Endodermal cell (in vitro differentiated cells): Measurements from ENCODE around the gene GNAO1. TPM values are rescaled to one million over a fixed set of nuclear protein-coding genes. Genes with fewer than 3 reads are reported as not detected.

Experiments
- DNase-seq: peaks from one replicate; pipeline ENCODE4 v3.0.0-alpha.2; 2017
- H3K27ac ChIP-seq: 2 replicates; pipeline ENCODE4 v1.5.1; 2013; ENCODE audit warnings: mild to moderate bottlenecking, low read depth, low read length, moderate library complexity
- H3K27me3 ChIP-seq: 2 replicates; pipeline ENCODE4 v1.6.1; 2013; ENCODE audit warnings: mild to moderate bottlenecking, low read length, moderate library complexity; ENCODE audit not compliant: insufficient read depth, control insufficient read depth, poor library complexity, severe bottlenecking
- H3K36me3 ChIP-seq: 2 replicates; pipeline ENCODE4 v1.7.0; 2013; ENCODE audit warnings: mild to moderate bottlenecking, low read length, moderate library complexity; ENCODE audit not compliant: control insufficient read depth, insufficient read depth
- H3K4me1 ChIP-seq: one replicate; pipeline ENCODE4 v1.7.0; 2013; ENCODE audit warnings: low read length; ENCODE audit not compliant: control insufficient read depth, insufficient read depth
- H3K4me3 ChIP-seq: 2 replicates; pipeline ENCODE4 v1.5.1; 2013; ENCODE audit warnings: mild to moderate bottlenecking, low read length, moderate library complexity
- H3K9ac ChIP-seq: 2 replicates; pipeline ENCODE4 v1.6.1; 2013; ENCODE audit warnings: mild to moderate bottlenecking, low read length, moderate library complexity; ENCODE audit not compliant: poor library complexity, severe bottlenecking; ENCODE audit errors: extremely low read depth
- H3K9me3 ChIP-seq: 2 replicates; pipeline ENCODE4 v1.6.1; 2013; ENCODE audit warnings: mild to moderate bottlenecking, low read length, moderate library complexity; ENCODE audit not compliant: control insufficient read depth
- H3K27ac Mint-ChIP-seq: 2 replicates; pipeline ENCODE4 v1.8.0; 2020; ENCODE audit warnings: mixed read lengths
- H3K27me3 Mint-ChIP-seq: 2 replicates; pipeline ENCODE4 v1.8.0; 2021; ENCODE audit warnings: mild to moderate bottlenecking, mixed read lengths; ENCODE audit not compliant: insufficient read depth
- H3K36me3 Mint-ChIP-seq: 2 replicates; pipeline ENCODE4 v1.8.0; 2020; ENCODE audit warnings: low read depth, mixed read lengths
- H3K4me1 Mint-ChIP-seq: 2 replicates; pipeline ENCODE4 v1.8.0; 2020; ENCODE audit warnings: mixed read lengths
- H3K4me3 Mint-ChIP-seq: 2 replicates; pipeline ENCODE4 v1.8.0; 2020; ENCODE audit warnings: mild to moderate bottlenecking, moderate library complexity, mixed read lengths
- H3K9me3 Mint-ChIP-seq: 2 replicates; pipeline ENCODE4 v1.8.0; 2020; ENCODE audit warnings: mild to moderate bottlenecking, mixed read lengths
- WGBS, 2 experiments: methylation state at CpG; one replicate each; pipeline versions ENCODE4 v1.1.5 to v1.1.7; 2013; ENCODE audit warnings: missing lambda C conversion rate in 2 of 2, mixed read lengths in 1 of 2; ENCODE audit not compliant: insufficient coverage in 1 of 2, insufficient read length in 1 of 2; 5-methylcytosine and 5-hydroxymethylcytosine counted together
- total RNA-seq, 2 donors: library from RNA; stranded (reverse); fragmentation: NEBNext Ultra II Directional in 1 of 2; extraction: Animal tissue kit (Norgen Biotek cat#: 25700) in 1 of 2; gene quantifications; 2 replicates in 1 of 2; 3 replicates in 1 of 2; pipeline ENCODE4 v1.2.1, GENCODE V29; 2021
- TF ChIP-seq, protein P1 (sequence below): fragments of 200-600 bp; sonication (generic); conservative IDR thresholded peaks from 2 replicates; pipeline ENCODE4 v1.5.0; 2021; ENCODE audit warnings: antibody characterized with exemption, mild to moderate bottlenecking

Gene GNAO1
- total RNA-seq, 2 donors from 2014 or later, result 2.7 to 7.1 TPM

GRCh38 chr16:56340864-56341365 lies 149.6 kb downstream of the GNAO1 start:
- Mint-ChIP-seq H3K27ac (no peak overlapping the region), H3K27me3 (no peaks in the 10 kb centered on the region), H3K9me3 (no peaks in the 10 kb centered on the region), H3K36me3 (no peaks in the 10 kb centered on the region), H3K4me3 (no peak overlapping the region), H3K4me1 (no peaks in the 10 kb centered on the region)
- no peak overlapping the region for H3K27ac ChIP-seq
- TF ChIP-seq, protein P1, sequence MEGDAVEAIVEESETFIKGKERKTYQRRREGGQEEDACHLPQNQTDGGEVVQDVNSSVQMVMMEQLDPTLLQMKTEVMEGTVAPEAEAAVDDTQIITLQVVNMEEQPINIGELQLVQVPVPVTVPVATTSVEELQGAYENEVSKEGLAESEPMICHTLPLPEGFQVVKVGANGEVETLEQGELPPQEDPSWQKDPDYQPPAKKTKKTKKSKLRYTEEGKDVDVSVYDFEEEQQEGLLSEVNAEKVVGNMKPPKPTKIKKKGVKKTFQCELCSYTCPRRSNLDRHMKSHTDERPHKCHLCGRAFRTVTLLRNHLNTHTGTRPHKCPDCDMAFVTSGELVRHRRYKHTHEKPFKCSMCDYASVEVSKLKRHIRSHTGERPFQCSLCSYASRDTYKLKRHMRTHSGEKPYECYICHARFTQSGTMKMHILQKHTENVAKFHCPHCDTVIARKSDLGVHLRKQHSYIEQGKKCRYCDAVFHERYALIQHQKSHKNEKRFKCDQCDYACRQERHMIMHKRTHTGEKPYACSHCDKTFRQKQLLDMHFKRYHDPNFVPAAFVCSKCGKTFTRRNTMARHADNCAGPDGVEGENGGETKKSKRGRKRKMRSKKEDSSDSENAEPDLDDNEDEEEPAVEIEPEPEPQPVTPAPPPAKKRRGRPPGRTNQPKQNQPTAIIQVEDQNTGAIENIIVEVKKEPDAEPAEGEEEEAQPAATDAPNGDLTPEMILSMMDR, result no peak
- H3K9me3 ChIP-seq, result no peaks in the 10 kb centered on the region
- H3K27me3 ChIP-seq, result no peaks in the 10 kb centered on the region
- WGBS, 2 experiments, result 93% methylated on average over 13 to 17 of the region's 17 CpGs
- DNase-seq, result no peak
- no peaks in the 10 kb centered on the region for H3K4me1 ChIP-seq
- H3K36me3 ChIP-seq, result no peaks in the 10 kb centered on the region
- H3K4me3 ChIP-seq, result no peak overlapping the region
- H3K9ac ChIP-seq, result no peak overlapping the region

- H3K9ac ChIP-seq, result no peak overlapping the region
- Mint-ChIP-seq H3K27ac (no peak overlapping the region), H3K36me3 (no peaks in the 10 kb centered on the region), H3K9me3 (no peaks in the 10 kb centered on the region), H3K27me3 (no peaks in the 10 kb centered on the region), H3K4me3 (no peak overlapping the region), H3K4me1 (no peaks in the 10 kb centered on the region)
- no peaks in the 10 kb centered on the region for H3K36me3 ChIP-seq
- H3K9me3 ChIP-seq, result no peaks in the 10 kb centered on the region
- DNase-seq, result no peak
- TF ChIP-seq, protein P1, result no peak
- no peaks in the 10 kb centered on the region for H3K27me3 ChIP-seq
- H3K27ac ChIP-seq, result no peak overlapping the region
- H3K4me3 ChIP-seq, result no peak overlapping the region
- no peaks in the 10 kb centered on the region for H3K4me1 ChIP-seq
- WGBS, 2 experiments, result 89 to 100% methylated on average over 2 to 9 of the region's 9 CpGs
Observed at GRCh38 chr16:56341656-56342399, 150.5 kb downstream of the GNAO1 start.

GRCh38 chr16:56343661-56344517 lies 152.6 kb downstream of the GNAO1 start:
- Histone ChIP-seq H3K9ac (no peak overlapping the region), H3K36me3 (no peaks in the 10 kb centered on the region), H3K4me1 (no peaks in the 10 kb centered on the region), H3K27ac (no peak overlapping the region), H3K4me3 (no peak overlapping the region), H3K9me3 (no peaks in the 10 kb centered on the region), H3K27me3 (no peaks in the 10 kb centered on the region)
- no peaks in the 10 kb centered on the region for H3K4me1 Mint-ChIP-seq
- H3K27me3 Mint-ChIP-seq, result no peaks in the 10 kb centered on the region
- no peak for DNase-seq
- H3K4me3 Mint-ChIP-seq, result no peak overlapping the region
- no peaks in the 10 kb centered on the region for H3K9me3 Mint-ChIP-seq
- 94% methylated on average over 9 to 27 of the region's 27 CpGs for WGBS, 2 experiments
- TF ChIP-seq, protein P1, result no peak
- no peak overlapping the region for H3K27ac Mint-ChIP-seq
- H3K36me3 Mint-ChIP-seq, result no peaks in the 10 kb centered on the region
